NCI-H774 (cell line): Measurements from ENCODE around the gene CFAP45.
A peak's percentile ranks its signal among the peaks of the same experiment; 100 is the strongest.

Experiments used
- DNase-seq: peaks from one replicate; lab custom pipeline; 2025; lab: John Stamatoyannopoulos, UW

The CFAP45 gene

DNA sequence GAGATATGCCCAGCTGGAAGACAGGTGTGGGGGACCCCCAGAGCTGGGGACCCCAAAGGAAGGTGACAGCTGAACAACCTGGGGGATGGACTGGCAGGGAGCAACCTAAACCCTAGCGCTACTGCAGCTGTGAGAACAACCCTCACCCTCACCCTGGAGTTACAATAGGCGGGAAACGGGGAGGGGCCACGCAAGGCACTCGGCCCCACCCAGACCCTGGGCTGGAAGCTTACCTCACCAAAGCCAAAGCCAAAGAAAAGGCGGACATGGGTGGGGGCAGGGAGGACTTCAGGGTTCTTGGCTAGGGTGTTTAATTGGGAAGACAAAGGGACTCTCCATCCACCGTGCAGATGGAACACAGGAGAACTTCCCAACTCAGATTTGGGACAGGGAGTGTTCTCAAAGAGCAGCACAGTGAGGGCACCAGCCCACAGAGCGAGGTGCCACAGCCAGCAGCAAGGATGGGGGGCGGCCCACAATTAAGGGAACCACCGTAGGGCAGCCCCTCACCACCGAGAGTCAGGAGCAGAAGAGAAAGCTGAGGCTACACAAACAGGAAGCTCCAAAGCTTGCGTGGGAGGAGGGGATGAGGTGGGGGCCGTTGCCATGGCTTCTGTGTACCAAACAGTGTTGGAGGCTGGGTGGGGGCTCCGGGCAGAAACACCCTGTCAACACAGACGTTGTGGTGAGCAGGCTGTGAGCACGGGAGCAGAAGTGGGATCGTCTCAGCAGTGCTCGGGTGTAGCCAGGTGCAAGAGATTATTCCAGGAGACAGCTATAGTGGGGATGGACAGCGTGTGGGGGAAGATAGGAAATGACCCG lies 23.4 kb upstream of the CFAP45 start:
- DNase-seq, result peak; percentile 45

DNA sequence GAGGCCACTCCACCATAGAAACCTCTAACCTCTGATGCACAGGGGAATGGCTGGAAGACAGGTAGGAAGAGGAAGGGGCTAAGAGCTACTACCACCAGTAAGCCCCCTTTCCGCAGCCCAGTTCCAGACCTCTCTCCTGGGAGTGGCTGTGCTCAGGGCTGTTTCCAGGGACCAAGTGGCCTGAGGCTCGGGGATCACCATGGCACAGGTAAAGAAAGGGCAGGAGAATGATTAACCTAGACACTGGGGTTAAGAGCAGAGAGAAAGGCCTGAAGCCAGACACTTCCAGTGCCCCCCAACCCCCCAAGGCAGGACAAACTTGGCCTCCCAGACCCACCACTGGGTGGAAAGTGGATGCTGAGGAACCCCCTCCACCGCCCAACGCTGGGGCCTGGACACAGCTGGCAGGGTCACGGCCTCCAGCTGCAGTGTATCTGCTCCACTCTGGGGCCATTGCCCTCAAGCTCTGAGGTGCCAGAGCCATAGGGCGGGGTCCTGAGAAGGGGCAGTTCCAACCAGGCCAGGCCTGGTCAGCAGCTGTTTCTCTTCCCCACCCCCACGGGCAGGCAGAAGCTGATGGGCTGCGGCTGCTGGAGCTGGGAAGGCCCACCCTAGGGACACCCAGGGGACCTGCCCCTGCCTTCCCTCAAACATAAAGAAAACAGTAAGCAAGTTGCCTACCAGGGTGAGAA lies 22.7 kb upstream of the CFAP45 start:
- DNase-seq, result no peak

DNA sequence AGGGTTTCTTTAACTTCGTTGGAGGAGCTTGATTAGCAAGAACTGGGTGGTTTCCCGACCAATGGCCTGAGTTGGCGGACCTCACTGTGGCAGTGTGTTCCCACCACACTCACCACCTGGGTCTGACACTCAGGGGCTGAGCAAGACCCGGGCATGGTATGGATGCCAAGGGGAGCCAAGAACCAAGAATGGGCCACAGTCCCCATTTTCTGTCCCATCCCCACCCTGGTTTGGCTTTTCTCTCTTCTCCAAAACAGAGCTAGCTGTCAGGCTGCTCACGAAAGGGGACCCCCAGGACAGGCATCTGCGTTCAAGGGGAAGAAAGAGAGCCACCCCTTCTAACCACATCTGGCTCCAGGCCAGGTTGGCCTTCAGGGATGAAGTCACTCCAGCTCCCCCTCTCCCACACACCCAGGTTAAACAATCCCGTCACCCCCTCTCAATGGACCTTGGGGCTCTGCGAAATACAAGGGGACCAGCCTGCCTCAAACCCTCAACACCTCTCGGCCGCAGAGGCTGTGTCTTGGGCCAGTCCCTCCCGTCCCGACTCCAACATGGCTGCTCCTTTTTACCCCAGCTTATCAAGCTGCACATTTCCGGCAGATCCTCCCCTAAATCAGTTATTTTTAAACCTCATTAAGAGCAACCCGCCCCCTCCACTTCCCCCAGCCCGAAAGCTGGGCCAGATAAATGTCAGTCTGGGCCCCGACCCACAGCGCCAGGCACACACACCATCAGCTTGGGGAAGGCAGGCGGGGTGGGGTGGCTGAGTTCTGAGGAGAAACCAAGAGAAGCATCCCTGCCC lies 21.9 kb upstream of the CFAP45 start:
- no peak for DNase-seq

DNA sequence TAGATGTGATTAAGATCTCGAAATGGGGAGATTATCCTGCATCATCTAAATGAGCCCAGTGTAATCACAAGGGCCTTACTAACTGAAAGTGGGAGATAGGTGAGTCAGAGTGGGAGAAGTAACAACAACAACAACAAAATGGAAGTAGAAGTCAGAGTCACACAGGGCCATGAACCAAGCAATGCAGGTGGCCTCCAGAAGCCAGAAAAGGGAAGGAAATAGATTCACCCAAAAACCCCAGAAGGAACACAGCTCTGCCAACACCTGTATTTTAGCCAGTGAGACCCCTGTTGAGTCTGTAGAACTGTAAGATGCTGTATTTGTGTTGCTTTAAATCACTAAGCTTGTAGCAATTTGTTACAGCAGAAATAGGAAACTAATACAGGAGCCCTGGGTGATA lies 21.3 kb upstream of the CFAP45 start:
- no peak for DNase-seq

DNA sequence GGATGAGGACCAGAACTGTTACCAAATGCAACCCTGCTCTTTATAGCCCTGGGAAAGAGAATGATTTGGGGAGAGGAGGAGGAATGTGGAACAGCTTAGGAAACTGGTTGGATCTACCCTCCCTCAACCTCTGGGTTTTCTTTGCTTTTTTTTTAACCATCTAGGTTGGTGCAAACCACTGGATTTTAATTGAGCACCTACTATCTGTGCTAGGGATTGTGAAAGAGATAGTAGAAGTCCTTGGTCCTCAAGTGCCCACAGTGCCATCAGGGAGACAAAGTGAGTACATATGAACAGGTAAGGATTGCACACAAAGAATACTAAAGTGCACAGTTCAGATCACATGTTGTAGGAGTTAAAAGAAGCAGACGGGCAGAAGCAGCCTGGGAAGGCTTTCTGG lies 20.7 kb upstream of the CFAP45 start:
- DNase-seq, result no peak

DNA sequence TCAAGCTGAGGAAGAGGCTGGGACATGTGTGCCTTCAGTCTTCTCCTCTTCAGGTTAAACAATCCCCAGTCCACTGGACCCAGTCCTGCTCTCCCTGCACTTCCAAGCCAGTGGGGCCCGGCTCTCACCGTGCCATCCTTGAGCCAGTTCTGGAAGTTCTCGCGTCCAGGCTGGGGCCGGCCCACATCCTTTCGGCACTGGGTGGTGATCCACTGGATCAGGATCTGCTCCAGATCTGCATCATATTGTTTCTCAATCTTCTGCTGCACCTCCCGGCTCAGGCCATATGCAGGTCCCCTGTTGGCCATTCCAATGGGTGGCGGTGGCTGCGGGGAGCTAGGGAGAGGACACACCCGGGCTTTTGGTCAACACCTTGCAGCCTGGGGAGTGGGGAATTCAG lies 20.2 kb upstream of the CFAP45 start:
- DNase-seq, result no peak

DNA sequence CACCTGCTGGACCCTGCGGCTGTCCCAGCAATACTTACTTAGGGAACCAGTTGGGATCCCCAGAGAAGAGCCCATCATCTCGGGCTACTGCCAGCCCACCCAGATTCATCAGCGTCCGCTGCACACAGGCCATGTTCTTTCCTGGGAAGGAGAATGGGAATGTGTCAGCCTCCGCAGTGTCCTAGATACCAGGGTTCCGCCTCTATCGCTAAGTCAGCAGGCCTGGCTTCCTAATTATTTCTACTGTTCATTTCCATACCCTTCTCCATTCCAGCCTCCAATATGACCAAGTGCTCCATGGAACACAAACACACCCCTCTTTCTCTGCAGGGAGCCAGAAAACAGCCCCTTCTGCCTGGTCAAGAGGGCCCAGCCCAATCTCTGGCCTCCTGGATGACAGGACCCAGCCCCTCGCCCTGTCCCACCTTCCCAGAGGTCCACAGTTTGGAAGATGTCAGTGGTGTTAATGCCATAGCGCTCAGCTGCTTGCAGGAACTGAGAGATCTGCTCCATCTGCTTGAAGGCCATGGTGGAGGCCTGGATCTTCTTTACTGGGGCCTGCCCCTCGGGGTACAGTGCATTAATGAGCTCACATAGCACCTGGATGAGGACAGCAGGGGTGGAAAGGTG lies 19.4 kb upstream of the CFAP45 start:
- DNase-seq, result no peak

DNA sequence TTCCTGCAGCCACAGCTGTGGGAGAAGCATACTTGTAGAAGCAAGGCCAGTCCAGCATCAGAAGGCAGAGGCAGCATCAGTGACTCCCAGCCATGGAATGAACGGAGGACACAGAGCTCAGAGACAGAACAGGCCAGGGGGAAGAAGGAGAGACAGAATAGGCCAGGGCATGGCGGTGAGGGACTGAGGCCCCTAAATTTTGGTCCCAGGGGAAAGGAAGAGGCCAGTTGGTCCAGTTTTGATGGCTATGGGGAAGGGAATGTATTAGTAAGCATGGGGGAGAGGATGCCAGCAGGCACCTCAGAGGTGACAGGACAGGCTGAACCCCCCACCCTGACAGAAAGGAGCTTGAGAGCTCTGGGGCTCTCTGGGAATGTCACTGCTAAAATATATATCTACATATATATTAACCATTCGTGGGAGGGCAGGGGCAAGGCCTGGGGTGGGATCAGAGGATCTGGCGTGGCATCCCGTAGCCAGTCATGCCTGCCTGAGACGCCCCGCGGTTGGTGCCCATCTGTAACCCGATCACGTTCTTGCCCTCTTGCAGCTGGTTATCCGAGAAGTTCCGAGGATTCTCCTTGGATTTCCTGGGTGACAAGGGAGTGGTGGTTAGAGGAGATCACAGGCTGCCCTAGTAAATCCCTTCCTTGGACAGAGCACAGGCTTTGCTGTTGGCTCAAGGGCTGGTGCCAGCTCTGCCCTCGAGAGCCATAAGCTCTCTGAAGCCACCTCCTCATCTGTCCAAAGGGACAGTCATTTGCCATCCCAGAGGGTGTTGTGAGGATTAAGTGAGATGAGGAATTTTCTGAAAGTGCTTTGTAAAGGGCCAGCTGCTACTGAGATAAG lies 18.6 kb upstream of the CFAP45 start:
- DNase-seq, result no peak

DNA sequence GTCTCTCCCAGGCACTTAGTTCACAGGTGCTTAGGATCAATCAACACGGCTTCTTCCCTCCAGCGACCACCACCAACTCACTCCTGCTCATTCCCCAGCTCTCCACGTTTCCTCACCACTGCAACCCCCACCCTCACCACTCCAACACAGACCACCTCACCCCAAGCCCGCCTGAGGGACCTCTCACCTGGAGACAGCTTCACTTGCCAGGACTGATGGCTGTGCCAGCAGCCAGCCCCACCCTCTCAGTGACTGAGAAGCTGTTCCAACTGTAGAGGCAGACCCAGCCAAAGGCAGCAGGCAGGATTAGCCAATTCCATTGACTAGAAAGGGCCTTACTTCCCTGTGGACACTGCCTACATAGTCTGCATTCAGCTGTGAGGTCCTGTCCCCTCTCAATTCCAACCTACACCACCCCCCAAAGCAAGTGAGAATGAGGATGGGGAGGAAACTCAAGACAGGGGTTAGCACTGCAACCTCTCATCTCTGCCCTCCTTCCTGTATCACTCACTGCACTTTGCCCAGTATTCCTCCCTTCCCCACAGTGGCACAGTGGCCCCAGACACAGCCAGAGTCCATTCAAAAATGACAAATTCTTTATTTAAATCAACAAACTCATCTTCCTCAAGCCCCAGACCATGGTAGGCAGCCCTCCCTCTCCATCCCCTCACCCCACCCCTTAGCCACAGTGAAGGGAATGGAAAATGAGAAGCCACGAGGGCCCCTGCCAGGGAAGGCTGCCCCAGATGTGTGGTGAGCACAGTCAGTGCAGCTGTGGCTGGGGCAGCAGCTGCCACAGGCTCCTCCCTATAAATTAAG lies 17.8 kb upstream of the CFAP45 start:
- no peak for DNase-seq

DNA sequence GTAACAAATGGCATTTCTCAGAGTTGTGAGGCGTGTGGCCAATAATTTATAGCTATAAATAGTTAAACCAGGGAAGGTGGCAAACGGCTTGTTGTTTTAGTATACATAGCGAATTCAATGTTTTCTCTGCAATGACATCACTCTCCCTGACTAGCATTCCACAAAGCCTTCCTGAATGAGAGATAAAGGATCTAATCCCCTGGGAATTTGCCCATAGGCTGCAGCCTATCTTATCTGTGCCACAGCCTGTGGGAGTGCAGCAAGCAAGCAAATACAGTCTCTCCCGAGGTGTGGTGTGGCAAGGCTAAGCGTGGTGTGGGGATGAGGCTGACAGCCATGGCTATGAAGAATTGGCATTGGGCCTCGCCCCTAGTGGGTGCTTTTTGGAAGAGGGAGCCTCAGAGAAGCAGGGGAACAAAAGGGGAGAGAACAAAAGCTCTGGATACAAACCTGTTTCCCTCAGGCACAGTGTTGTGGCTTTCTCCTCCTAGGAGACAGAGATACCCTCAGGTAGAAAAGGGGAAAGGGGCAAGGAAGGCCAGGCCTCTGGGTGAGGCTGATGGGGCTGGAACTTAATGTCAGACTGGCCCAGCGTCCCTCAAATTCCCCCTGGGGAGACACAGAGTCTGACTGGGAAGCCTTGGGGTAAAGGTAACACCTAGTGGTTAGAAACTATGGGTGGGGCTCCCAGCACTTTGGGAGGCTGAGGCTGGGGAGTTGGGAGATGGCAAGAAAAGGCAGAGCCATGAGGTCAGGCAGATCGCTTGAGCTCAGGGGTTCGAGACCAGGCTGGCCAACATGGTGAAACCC lies 16.5 kb upstream of the CFAP45 start:
- no peak for DNase-seq

DNA sequence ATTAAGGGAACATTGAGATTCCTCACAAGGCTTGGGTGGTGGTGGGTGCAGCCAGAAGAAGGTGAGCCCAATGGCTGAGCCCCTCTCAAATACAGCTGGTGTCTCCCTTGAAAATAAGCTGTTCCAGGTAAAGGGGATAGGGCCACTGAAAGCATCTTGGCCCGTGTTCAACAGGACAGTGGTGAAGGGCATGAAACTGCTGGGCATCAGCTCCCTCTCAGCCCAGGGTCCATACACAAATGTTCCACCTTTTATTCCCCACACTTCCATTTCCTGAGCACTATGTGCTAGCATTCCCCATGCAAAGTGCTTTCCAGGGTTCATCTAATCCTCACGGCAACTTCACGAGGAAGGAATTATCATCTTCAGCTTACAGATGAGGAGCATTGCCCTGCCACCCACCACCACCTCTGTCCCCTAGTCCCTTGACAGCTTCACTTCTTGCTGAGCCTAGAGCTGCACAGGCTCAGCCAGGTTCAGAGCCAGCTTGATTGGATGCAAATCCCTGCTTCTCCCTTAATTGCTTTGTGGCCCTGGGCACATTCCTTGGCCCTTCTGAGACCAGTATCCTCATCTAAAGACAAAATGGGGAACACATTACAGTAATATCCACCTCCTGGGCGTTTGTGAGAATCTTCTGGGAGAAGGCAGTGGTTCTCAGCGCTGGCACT lies 15.7 kb upstream of the CFAP45 start:
- DNase-seq, result no peak

DNA sequence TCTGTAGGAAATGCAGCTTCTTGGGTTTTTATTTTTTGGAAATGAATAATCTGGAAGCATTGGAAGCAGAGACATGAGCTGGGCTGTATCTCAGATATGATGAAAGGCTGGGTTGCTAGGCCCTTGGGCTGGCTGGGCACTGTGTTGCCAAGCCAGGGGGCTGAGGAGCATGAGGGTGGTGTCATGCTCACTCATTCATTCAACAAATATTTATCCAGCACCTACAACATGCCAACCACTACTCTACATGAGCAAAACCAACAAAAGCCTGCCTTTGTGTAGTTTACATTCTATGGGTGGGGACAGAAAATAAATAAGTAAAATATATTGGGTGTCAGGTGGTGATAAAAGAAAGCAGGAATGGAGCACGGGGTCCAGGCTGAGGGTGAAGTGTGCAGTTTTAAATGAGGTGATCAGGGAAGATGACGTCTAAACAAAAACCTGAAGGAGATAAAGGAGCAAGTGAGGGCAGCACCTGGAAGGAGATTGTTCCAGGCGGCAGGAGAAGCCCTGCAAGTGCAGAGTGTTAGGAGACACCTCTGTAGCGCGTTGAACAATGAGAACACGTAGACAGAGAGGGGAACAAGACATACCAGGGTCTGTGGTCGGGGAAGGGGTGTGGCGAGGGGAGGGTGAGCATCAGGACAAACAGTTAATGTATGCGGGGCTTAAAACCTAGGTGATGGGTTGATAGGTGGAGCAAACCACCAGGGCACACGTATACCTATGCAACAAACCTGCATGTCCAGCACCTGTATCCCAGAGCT lies 14.5 kb upstream of the CFAP45 start:
- peak; percentile 65 for DNase-seq

DNA sequence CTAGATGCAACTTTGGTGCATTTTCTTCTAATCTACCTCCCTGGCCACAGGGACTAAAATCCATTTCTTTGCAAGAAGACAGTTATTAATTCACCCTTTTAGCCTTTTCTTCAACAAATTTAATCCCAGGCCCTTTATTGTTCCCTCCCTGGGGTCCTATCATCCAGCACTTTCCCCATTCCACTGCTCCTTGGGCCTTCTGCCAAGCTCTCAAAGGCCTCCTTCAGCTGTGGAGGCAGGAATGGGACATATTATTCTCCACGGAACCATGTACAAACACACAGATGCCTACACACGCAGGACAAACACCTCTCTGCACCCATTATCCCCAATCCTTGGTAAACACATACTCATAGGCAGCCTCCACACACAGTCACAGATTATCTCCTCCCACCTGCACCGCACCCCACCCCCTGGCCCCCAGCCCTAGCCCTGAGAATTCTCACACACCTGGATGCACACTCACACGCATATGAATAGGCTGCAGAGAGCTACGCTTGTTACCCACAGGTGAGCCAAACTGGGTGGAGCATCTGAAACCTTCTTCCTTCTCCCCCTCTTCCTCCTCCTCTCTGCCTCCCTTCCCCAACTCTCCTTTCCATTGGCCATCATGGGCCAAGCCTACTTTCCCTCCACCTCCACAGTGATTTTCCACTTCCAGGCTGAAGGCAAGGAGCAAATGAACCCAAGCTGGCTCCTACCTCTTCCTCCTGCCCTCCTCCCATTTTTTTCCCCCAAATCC lies 13.7 kb upstream of the CFAP45 start:
- peak; percentile 23 for DNase-seq

DNA sequence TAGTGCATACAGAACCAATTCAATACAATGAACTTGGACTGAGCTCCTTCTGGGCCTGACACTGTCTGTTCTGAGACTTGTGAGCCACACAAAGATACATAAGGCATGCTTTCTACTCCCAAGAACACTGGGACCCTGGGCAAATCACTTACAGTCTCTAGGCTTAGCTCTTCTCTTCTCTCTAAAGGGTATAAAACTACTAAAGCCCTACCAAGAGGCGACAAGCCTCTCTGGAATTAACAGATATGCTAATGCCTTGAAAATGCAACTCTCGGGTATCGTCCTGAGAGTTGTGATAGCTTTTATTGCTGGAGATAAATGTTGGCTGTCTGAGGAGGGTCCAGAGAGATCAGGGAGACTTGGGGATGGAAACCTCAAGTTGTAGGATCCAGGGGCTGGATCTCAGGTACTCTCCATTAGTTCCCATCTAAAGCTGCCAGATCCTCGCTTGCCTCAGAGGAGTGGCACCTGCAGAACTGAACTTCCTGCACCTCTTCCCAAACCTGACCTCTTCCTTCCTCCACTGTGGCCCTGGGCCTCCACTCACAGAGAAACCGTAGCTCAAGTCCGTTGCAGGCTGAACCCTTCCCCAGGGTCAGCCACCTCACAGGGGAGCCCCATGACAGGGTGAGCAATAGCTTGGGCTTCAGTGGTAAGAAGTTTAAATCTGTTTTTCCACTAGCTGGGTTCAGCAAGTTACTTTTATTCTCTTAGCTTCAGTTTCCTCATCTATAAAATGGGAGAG lies 11.5 kb upstream of the CFAP45 start:
- DNase-seq, result no peak

DNA sequence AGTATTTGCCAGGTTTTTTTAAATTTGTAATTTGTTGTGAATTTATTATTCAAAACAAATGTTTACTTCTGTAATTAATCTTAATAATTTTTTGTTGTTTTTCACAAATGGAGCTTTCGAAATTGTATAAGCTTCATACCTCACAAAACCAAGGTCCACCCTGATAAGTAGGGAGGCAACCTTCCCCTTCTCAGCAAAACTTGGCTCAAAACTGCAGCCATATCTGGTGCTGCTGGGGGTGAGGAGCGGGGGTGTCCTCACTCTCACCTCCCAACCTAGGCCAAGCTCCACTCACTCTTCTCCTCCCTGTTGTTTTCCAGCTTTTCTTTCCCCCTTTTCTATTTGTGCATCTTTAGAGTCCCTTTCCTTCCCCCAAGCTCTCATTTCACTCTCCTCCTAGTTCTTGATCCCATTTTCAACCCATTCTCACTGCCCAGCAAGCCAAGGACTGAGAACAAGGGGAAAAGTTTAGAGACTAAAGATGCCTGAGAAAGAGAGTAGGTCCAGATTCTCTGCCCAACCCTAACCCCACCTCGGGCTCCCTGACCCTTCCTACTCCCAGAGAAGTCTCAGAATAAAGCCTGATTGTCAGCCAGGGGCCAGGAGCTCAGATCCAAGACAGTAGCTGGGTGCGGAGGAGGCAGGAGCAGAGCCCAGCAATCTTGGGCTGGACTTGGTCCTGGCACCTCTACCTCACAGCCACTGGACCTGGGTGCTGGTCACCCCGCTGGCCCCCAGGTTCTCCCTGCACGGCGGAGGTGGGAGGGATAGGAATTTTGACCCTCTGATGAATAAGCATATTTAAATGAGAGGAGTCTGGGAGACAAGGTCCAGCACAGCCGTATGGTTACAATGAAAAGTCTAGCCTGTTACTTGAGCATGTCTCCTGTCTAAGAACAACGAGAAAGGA lies 8.3 kb upstream of the CFAP45 start:
- no peak for DNase-seq

DNA sequence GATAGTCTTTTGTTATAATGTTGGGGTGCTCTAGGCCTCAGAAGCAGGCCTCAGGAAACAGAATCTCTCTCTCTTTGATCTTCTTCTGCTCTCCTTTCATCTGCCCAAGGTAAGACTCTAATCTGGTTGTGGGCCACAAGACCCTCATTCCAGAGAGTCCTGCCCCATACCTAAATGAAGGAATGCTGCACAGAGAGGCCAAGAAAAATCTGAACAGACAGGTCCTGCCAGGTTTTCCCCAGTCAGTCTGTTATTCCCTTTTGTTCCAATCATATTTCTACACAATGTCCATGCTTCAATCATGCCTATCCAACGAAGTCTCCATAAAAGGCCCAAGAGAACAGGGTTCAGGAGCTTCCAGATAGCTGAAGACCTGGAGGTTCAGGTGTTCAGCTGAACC lies 7.0 kb upstream of the CFAP45 start:
- DNase-seq, result no peak
